Urinary bladder (tissue), 4 donors: Measurements from ENCODE around the gene VWA7. TPM values are rescaled to one million over a fixed set of nuclear protein-coding genes. Genes with fewer than 3 reads are reported as not detected.
"Not testable (repeated sequence)": the region's sequence is repeated elsewhere in the genome, so short reads cannot be mapped to it uniquely, and the experiment has no call there.

Source experiments
- DNase-seq: peaks from one replicate; pipeline ENCODE4 v3.0.0-alpha.2; 2015; ENCODE audit errors: extremely low spot score
- H3K27ac ChIP-seq: one replicate; pipeline ENCODE4 v1.5.1; 2013; ENCODE audit warnings: low read depth, mild to moderate bottlenecking, moderate library complexity
- H3K36me3 ChIP-seq: one replicate; pipeline ENCODE4 v1.6.1; 2013; ENCODE audit warnings: mild to moderate bottlenecking, moderate library complexity; ENCODE audit not compliant: insufficient read depth
- H3K4me1 ChIP-seq: one replicate; pipeline ENCODE4 v1.6.1; 2013; ENCODE audit warnings: mild to moderate bottlenecking, moderate library complexity; ENCODE audit not compliant: insufficient read depth
- H3K4me3 ChIP-seq: one replicate; pipeline ENCODE4 v1.5.1; 2013; ENCODE audit warnings: low read depth, low read length
- WGBS: extraction: QIAGEN DNeasy Blood & Tissue Kit; methylation state at CpG from one replicate; pipeline ENCODE4 v1.1.7; 2013; 5-methylcytosine and 5-hydroxymethylcytosine counted together
- polyA plus RNA-seq: library from polyadenylated mRNA; stranded (reverse); fragments of 200-250 nt; gene quantifications from one replicate; pipeline ENCODE4 v1.2.3, GENCODE V29; 2013
- total RNA-seq: library from RNA; depleted of rRNA; stranded (reverse); fragments of >200 nt; gene quantifications from one replicate; pipeline ENCODE4 v1.2.3, GENCODE V29; 2014
- donor health status: healthy with polysubstance abuse.
- donor health status: healthy.

Gene VWA7
- total and polyA plus RNA-seq, 2 donors = 0.39 to 0.42 TPM

GRCh38 chr6:31794866-31795615 is 17.9 kb upstream of the VWA7 start:
- Histone ChIP-seq H3K4me3 (peak overlapping the region; percentile 90), H3K27ac (peak overlapping the region; percentile 98), H3K36me3 (no peaks in the 10 kb centered on the region), H3K4me1 (no peaks in the 10 kb centered on the region)
- 1% methylated on average over 44 of the region's 44 CpGs for WGBS
- DNase-seq = no peak

GRCh38 chr6:31794294-31794865 is 17.3 kb upstream of the VWA7 start:
- DNase-seq = no peak
- Histone ChIP-seq H3K36me3 (no peaks in the 10 kb centered on the region), H3K4me1 (no peaks in the 10 kb centered on the region), H3K4me3 (peak overlapping the region; percentile 90), H3K27ac (peak overlapping the region; percentile 98)
- WGBS = 11% methylated on average over 7 of the region's 7 CpGs

- 86% methylated on average over 6 of the region's 6 CpGs for WGBS
- not testable (repeated sequence) for H3K4me3 ChIP-seq, H3K36me3 ChIP-seq, H3K4me1 ChIP-seq, DNase-seq
- peak overlapping the region; percentile 41 for H3K27ac ChIP-seq
These were observed 16.8 kb upstream of the VWA7 start for GRCh38 chr6:31793927-31794245.

- no peaks in the 10 kb centered on the region for H3K4me1 ChIP-seq
- H3K27ac ChIP-seq = no peak overlapping the region
- H3K36me3 ChIP-seq = no peaks in the 10 kb centered on the region
- no peak overlapping the region for H3K4me3 ChIP-seq
- DNase-seq = no peak
- WGBS = 85% methylated on average over 12 of the region's 12 CpGs
These were observed 15.6 kb upstream of the VWA7 start for GRCh38 chr6:31792761-31793171.

- no peak for DNase-seq
- WGBS = 78% methylated on average over 3 of the region's 3 CpGs
- H3K36me3 ChIP-seq = no peaks in the 10 kb centered on the region
These were observed 14.9 kb upstream of the VWA7 start for GRCh38 chr6:31792090-31792374.

GRCh38 chr6:31791324-31792089 is 14.4 kb upstream of the VWA7 start:
- 70% methylated on average over 12 of the region's 12 CpGs for WGBS
- no peaks in the 10 kb centered on the region for H3K36me3 ChIP-seq
- H3K27ac ChIP-seq = no peak overlapping the region
- DNase-seq = no peak
- no peaks in the 10 kb centered on the region for H3K4me1 ChIP-seq
- H3K4me3 ChIP-seq = no peak overlapping the region

More at GRCh38 chr6:31792090-31792374, 14.9 kb upstream of the VWA7 start:
- H3K27ac ChIP-seq = no peak overlapping the region
- no peak overlapping the region for H3K4me3 ChIP-seq
- H3K4me1 ChIP-seq = no peaks in the 10 kb centered on the region

GRCh38 chr6:31785475-31785874 is 8.3 kb upstream of the VWA7 start:
- WGBS = 97% methylated on average over 11 of the region's 11 CpGs
- H3K36me3 ChIP-seq = no peaks in the 10 kb centered on the region
- no peak for DNase-seq
- no peak overlapping the region for H3K4me3 ChIP-seq
- no peaks in the 10 kb centered on the region for H3K4me1 ChIP-seq
- no peak overlapping the region for H3K27ac ChIP-seq

- H3K36me3 ChIP-seq = no peaks in the 10 kb centered on the region
- H3K4me1 ChIP-seq = no peaks in the 10 kb centered on the region
- no peak overlapping the region for H3K27ac ChIP-seq
- DNase-seq = no peak
- no peak overlapping the region for H3K4me3 ChIP-seq
- WGBS = 94% methylated on average over 15 of the region's 15 CpGs
These were observed 7.2 kb upstream of the VWA7 start for GRCh38 chr6:31784098-31784925.

- 92% methylated on average over 32 of the region's 32 CpGs for WGBS
- no peak overlapping the region for H3K4me3 ChIP-seq
- no peak overlapping the region for H3K27ac ChIP-seq
- no peak for DNase-seq
- no peaks in the 10 kb centered on the region for H3K36me3 ChIP-seq
- H3K4me1 ChIP-seq = no peaks in the 10 kb centered on the region
These were observed 5.2 kb upstream of the VWA7 start for GRCh38 chr6:31782126-31782855.

GRCh38 chr6:31781244-31782125 is 4.4 kb upstream of the VWA7 start:
- Histone ChIP-seq H3K4me3 (no peak overlapping the region), H3K27ac (no peak overlapping the region), H3K4me1 (no peaks in the 10 kb centered on the region), H3K36me3 (no peaks in the 10 kb centered on the region)
- DNase-seq = no peak
- 94% methylated on average over 23 of the region's 23 CpGs for WGBS

GRCh38 chr6:31780507-31781243 is 3.5 kb upstream of the VWA7 start:
- H3K4me3 ChIP-seq = no peak overlapping the region
- WGBS = 89% methylated on average over 20 of the region's 20 CpGs
- no peak for DNase-seq

GRCh38 chr6:31779908-31780307 is 2.8 kb upstream of the VWA7 start:
- Histone ChIP-seq H3K27ac (no peak overlapping the region), H3K4me3 (no peak overlapping the region), H3K4me1 (no peaks in the 10 kb centered on the region), H3K36me3 (no peaks in the 10 kb centered on the region)
- DNase-seq = no peak
- WGBS = 94% methylated on average over 10 of the region's 10 CpGs

More at GRCh38 chr6:31780507-31781243, 3.5 kb upstream of the VWA7 start:
- Histone ChIP-seq H3K27ac (no peak overlapping the region), H3K4me1 (no peaks in the 10 kb centered on the region), H3K36me3 (no peaks in the 10 kb centered on the region)
